Heart left ventricle (tissue), 13 donors: Measurements from ENCODE around the gene CALML5.

ENCODE experiments used
- POLR2A ChIP-seq, 2 donors: fragments of 450-650 bp; IDR thresholded peaks; one replicate each; pipeline ENCODE4 v1.6.1; 2017; ENCODE audit warnings: antibody characterized with exemption in 2 of 2, mild to moderate bottlenecking in 2 of 2, moderate library complexity in 2 of 2
- TF ChIP-seq, protein P1 (sequence below), 12 donors: fragments of 200-600 bp; sonication (generic) in 4 of 12; IDR thresholded peaks; one replicate each; pipeline versions ENCODE4 v1.5.0 to v1.8.0; 2018 to 2022; ENCODE audit warnings: antibody characterized with exemption in 12 of 12, mild to moderate bottlenecking in 5 of 12
- donor health status: ischemic (EF 13 %, LVEDD 7.1; RV severe dilation, severe dysfunction).
- donor health status: DM: no; HTN: yes; CAD: no.
- donor health status: DM: no; HTN: no; CAD: no.
- donor health status: ischemic (EF 25% LVEDD 6.9; RV normal size, moderate dysfunction).
- donor health status: ischemic (EF 25% LVEDD 5.7; RV mildly dilated, moderate dysfunction).
- donor health status: ischemic (EF 35%, LVEDD 5.7; RV mildly dilated, moderate dysfunction).
- donor health status: nonischemic (EF 11% LVEDD 7.7; RV severe dilation, severe dysfunction).
- donor health status: DM: yes; HTN: yes; CAD: no.
- donor health status: PGD.
- donor health status: ischemic (EF 29% LVEDD 5.4; RV normal size, mild dysfunction).
- donor health status: nonischemic (EF 23%, LVEDD 6.1; RV moderate dilation, normal function).

DNA sequence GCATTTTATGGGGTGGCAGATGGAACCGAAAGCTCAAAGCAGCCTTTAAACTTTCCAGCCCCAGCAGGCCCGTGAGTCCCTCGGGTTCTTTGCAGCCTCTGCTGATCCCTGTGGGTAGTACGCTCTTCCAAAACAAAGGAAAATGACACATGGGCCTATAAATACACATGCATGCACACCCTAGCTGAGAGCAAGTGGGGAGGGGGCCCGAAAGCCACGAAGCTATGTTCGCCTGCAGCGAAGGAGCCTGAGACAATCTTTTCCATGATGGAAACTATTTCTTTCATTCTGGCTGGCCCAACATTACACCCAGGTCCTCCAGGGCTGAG lies 32.2 kb downstream of the CALML5 start:
- TF ChIP-seq, protein P1, sequence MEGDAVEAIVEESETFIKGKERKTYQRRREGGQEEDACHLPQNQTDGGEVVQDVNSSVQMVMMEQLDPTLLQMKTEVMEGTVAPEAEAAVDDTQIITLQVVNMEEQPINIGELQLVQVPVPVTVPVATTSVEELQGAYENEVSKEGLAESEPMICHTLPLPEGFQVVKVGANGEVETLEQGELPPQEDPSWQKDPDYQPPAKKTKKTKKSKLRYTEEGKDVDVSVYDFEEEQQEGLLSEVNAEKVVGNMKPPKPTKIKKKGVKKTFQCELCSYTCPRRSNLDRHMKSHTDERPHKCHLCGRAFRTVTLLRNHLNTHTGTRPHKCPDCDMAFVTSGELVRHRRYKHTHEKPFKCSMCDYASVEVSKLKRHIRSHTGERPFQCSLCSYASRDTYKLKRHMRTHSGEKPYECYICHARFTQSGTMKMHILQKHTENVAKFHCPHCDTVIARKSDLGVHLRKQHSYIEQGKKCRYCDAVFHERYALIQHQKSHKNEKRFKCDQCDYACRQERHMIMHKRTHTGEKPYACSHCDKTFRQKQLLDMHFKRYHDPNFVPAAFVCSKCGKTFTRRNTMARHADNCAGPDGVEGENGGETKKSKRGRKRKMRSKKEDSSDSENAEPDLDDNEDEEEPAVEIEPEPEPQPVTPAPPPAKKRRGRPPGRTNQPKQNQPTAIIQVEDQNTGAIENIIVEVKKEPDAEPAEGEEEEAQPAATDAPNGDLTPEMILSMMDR (IDR thresholded peaks at IDR 0.05) = no peak
- no peak for TF ChIP-seq POLR2A (IDR thresholded peaks at IDR 0.05)
